Measurements from ENCODE around the gene SLC16A8. TPM values are rescaled to one million over a fixed set of nuclear protein-coding genes. Genes with fewer than 3 reads are reported as not detected.

Gene SLC16A8
- total RNA-seq, 1 donor from 2014 or later = not detected

GRCh38 chr22:38073150-38074130 lies 10.5 kb downstream of the SLC16A8 start:
- DNase-seq (ENCODE audit: low spot score) = no peak

GRCh38 chr22:38072322-38073149 lies 11.4 kb downstream of the SLC16A8 start:
- no peak for DNase-seq (ENCODE audit: low spot score)

- no peak for DNase-seq (ENCODE audit: low spot score)
These were observed 12.3 kb downstream of the SLC16A8 start for GRCh38 chr22:38071421-38072321.

- no peak for DNase-seq (ENCODE audit: low spot score)
These were observed 13.6 kb downstream of the SLC16A8 start for GRCh38 chr22:38070250-38070921.

DNA sequence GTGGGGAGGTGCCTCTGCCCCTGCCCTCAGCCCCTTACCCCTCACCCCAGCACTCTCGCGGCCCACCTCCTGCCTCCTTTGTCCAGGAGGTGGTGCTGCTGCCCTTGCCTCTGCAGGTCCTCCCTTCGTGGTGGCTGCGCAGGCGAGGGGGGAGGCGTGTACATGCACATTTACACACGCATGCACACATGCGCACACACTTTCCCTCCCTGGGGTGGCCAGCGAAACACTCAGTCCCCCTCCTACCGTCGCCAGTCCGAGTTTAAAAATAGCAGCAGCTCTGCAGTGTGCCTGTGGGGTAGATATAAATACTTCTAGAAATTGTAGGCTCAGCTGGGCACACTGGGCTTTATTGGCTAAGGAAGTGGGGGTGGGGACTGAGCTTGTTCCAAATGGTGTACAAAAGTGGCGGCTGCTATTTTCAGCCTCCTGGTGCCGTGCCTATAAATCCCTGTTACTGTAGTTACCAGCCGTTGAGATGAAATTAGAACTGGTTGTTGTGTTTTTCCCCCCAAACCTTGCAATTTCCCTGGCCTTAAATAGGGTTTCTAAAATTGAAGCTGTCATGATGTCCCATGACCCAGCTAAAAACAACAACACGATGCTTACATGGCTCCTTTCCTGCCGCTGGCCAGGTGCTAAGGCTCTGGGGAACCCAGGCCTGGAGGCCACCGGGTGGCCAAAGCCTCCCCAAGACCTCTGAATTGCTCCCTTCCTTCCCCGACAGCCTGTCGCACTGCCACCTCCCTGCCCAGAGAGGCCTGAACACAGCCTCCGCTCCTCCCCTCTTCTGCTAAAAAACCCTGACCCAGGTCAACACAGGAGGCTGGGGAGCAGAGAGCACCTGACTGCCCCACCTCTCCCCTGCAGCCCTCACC lies 14.4 kb downstream of the SLC16A8 start:
- no peak for DNase-seq (ENCODE audit: low spot score)

DNA sequence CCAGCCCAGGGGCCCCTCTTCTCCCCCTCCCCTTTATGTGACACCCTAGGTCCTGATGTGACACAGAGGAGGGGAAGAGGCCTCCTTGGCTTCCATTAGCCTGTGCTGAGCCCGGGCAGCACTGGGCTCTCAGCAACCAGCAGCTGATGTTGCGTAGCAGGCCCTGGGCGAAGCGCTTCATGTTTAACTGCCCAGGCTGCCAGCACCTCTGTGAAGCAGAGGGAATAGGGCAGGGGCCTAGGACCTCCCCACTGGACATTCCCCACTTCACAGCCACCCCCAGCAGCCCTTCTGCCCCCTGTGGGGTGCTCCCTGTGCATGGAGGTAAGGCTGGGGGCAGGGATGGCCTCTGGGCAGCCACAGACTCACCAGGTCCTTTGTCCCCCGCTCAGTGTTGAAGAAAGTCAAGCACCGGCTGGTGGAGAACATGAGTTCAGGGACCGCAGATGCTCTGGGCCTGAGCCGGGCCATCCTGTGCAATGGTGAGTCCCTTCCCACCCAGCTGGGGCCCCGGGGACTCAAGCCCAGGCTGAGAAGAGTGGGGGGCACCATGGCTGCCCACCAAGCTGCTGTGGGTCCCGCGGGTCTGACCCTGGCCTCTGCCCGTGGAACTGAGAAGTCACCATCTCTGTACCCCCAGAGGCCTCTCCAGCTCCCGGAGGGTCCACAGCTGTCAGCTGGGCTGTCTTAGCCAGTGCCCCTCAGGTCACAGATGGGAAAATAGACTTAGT lies 15.2 kb downstream of the SLC16A8 start:
- no peak for DNase-seq (ENCODE audit: low spot score)

- no peak for DNase-seq (ENCODE audit: low spot score)
These were observed 16.1 kb downstream of the SLC16A8 start for GRCh38 chr22:38067761-38068360.

GRCh38 chr22:38067028-38067415 lies 17.0 kb downstream of the SLC16A8 start:
- no peak for DNase-seq (ENCODE audit: low spot score)

- no peak for DNase-seq (ENCODE audit: low spot score)
These were observed 17.5 kb downstream of the SLC16A8 start for GRCh38 chr22:38066381-38067027.

DNA sequence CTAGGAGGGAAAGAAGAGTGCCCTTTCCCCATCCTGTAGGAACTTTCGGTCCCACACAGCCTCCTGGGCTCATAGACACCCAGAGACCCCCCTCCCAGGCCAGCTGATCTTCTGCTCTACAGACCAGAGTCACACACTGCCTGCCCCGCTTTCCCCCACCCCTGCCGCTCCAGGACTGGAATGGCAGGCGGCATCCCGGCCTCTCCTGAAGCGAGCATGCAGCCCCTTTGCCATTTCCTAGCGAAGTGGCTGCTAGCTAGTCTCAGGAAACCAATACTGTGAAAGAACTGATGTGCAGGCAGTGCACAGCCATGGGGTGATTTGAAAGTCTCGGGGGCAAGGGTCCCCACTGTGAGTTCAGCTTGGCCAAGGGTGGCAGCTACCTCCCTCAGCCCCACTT lies 18.4 kb downstream of the SLC16A8 start:
- no peak for DNase-seq (ENCODE audit: low spot score)

DNA sequence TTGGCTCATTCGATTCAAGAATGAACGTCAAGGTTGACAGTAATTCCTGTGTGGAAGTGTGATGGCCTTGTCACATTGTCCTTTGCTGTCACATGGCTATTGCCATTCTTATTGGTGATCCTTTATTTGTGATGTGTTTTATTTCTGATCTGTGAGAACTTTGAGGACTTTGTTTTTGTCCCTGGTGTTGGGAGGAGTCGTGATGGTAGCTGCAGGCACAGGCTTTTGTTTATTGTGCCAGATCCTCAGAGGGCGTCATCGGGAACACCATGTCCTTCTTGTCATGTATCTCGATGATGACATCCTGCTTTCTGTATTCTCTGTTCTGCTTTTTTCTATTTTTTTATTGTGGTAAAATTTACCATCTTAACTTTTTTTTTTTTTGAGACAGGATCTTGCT lies 21.2 kb downstream of the SLC16A8 start:
- DNase-seq (ENCODE audit: low spot score) = no peak

GRCh38 chr22:38056969-38057891 lies 26.8 kb downstream of the SLC16A8 start, which contains the start of gene PICK1:
Gene PICK1 (plus strand): TSS chr22:38057404. CDS start chr22:38057810, 406 bp downstream.
- DNase-seq (ENCODE audit: low spot score) = peak; percentile 94

DNA sequence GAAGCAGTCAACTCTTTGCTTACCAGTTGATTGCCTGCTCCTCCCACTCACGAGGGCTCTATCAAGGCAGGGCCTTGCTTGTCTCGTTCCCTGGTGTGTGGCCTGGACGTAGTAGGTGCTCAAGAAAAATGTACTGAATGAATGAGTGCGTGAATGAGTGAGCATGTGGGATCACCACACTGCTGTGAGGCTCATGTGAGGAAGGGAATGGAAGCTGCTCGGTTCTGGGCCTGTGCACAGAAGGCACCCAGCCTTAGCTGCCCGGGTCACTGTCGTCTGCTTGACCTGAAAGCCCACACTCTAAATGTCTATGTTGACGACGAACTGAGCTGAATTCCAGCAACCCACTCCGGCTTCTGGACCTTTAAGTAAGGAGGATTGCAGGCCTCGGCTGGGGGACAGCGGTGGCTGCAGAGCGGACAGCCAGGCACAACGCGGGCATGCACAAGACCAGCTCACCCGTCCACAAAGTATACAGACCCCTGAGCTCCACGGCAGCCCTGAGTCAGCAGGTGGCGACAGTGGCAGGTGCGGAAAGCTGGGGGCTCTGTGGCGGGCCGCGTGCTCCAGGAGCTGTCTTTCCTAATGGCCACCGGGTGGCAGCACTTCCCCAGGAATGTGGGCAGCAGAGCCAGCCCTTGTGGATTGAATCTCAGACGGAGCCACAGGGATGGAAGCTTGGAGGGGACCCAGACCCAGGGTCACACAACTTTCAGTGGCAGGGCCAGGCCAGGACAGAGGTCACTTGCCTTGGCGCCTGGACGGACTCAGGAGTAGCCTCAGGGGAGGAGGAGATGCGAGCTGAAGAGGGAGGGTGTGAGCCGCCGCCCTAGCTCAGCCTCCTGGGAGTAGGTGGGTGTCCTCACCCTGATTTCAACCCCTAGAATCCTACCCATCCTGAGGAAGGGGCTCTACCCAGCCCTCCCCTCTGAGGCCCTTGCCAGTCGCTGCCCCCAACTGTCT lies 31.8 kb downstream of the SLC16A8 start:
- no peak for DNase-seq (ENCODE audit: low spot score)

DNA sequence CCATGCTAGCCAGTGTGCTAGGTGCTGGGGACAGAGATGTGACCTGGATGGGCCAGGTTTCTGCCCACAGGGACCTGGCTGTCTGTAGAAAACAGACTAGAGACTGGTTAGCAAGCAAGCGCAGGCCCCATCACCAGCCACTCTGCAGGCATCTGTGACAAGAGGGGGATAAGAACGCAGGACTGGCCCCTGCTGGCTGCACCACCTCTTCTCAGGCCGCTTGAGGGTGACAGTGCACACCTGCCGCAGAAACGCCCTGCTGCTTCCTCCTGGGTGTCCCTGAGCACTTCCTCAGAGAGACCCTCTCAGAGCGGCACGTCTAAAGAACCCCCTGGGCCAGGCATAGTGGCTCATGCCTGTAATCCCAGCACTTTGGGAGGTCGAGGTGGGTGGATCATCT lies 32.7 kb downstream of the SLC16A8 start:
- no peak for DNase-seq (ENCODE audit: low spot score)

- no peak for DNase-seq (ENCODE audit: low spot score)
These were observed 33.3 kb downstream of the SLC16A8 start for GRCh38 chr22:38050720-38051119.
